DND-41 (cell line): Measurements from ENCODE around the gene CEMIP.

Source experiments
- EZH2 ChIP-seq: IDR thresholded peaks from 3 replicates; pipeline ENCODE4 v1.6.1; 2012; ENCODE audit warnings: borderline replicate concordance, low read depth, mild to moderate bottlenecking, moderate library complexity, low read length, inconsistent platforms; ENCODE audit not compliant: severe bottlenecking
- TF ChIP-seq, protein P1 (sequence below): IDR thresholded peaks from 2 replicates; pipeline ENCODE4 v1.5.1; 2012; ENCODE audit warnings: borderline replicate concordance, low read length, moderate library complexity, mild to moderate bottlenecking; ENCODE audit not compliant: poor library complexity, severe bottlenecking; ENCODE audit errors: extremely low read depth

DNA sequence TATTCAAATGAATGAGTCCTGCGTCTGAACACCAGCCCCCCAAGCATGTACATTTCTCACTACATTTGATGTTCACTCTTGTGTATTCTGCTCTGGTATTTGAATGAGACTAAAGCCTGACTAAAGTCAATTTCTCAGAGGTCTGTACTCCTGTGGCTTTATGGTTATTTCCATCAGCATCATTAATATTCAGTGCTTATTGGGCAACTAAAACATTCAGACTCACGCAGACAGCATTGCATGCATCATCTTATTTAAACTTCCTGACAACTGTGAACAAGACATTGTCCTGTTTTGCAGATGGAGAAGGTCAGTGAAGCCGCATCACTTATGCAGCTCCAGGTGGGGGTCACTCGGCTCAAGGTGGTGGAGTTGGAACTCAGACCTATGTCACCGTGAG, 11.1 kb downstream of the CEMIP start:
- TF ChIP-seq, protein P1, sequence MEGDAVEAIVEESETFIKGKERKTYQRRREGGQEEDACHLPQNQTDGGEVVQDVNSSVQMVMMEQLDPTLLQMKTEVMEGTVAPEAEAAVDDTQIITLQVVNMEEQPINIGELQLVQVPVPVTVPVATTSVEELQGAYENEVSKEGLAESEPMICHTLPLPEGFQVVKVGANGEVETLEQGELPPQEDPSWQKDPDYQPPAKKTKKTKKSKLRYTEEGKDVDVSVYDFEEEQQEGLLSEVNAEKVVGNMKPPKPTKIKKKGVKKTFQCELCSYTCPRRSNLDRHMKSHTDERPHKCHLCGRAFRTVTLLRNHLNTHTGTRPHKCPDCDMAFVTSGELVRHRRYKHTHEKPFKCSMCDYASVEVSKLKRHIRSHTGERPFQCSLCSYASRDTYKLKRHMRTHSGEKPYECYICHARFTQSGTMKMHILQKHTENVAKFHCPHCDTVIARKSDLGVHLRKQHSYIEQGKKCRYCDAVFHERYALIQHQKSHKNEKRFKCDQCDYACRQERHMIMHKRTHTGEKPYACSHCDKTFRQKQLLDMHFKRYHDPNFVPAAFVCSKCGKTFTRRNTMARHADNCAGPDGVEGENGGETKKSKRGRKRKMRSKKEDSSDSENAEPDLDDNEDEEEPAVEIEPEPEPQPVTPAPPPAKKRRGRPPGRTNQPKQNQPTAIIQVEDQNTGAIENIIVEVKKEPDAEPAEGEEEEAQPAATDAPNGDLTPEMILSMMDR = no peak
- TF ChIP-seq EZH2 = no peak
